HFF-Myc (cell line): ENCODE results near the gene ARHGAP45.

Experiments used
- DNase-seq: peaks from one replicate; pipeline ENCODE4 v3.0.0-alpha.2; 2011; ENCODE audit warnings: low read depth; ENCODE audit errors: extremely low read depth
- H3K4me3 ChIP-seq: replicated peaks from 2 replicates; pipeline ENCODE4 v1.5.1; 2011; ENCODE audit warnings: low read depth, mild to moderate bottlenecking, control low read depth, low read length
- TF ChIP-seq, protein P1 (sequence below): IDR thresholded peaks from 2 replicates; pipeline ENCODE4 v1.5.1; 2012; ENCODE audit warnings: mild to moderate bottlenecking, low read depth, low read length, control low read depth; ENCODE audit errors: missing control alignments

ARHGAP45 gene

GRCh38 chr19:1116726-1117581 lies 50.0 kb downstream of the ARHGAP45 start:
- no peak overlapping the region for H3K4me3 ChIP-seq
- TF ChIP-seq, protein P1, sequence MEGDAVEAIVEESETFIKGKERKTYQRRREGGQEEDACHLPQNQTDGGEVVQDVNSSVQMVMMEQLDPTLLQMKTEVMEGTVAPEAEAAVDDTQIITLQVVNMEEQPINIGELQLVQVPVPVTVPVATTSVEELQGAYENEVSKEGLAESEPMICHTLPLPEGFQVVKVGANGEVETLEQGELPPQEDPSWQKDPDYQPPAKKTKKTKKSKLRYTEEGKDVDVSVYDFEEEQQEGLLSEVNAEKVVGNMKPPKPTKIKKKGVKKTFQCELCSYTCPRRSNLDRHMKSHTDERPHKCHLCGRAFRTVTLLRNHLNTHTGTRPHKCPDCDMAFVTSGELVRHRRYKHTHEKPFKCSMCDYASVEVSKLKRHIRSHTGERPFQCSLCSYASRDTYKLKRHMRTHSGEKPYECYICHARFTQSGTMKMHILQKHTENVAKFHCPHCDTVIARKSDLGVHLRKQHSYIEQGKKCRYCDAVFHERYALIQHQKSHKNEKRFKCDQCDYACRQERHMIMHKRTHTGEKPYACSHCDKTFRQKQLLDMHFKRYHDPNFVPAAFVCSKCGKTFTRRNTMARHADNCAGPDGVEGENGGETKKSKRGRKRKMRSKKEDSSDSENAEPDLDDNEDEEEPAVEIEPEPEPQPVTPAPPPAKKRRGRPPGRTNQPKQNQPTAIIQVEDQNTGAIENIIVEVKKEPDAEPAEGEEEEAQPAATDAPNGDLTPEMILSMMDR, result no peak
- no peak for DNase-seq

DNA sequence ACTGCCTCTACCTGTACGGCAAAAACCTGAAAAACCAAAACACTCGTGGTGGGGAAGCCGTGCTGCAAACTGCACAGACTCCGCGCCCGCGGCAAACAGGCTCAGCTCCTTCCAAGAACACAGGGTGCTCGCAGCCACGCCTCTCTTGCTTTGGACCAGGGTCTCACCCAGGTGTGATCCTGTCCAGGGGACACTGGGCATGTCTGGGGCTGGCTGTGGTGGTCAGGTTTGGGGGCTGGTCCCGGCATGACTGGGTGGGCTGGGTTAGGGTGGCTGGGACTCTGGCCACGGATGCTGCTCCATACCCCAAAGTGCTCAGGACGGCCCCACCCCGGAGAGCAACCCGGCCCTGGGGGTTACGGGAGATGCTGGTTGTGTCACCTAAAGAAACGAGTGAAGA lies 50.7 kb downstream of the ARHGAP45 start:
- no peak for DNase-seq
- H3K4me3 ChIP-seq, result no peak overlapping the region

DNA sequence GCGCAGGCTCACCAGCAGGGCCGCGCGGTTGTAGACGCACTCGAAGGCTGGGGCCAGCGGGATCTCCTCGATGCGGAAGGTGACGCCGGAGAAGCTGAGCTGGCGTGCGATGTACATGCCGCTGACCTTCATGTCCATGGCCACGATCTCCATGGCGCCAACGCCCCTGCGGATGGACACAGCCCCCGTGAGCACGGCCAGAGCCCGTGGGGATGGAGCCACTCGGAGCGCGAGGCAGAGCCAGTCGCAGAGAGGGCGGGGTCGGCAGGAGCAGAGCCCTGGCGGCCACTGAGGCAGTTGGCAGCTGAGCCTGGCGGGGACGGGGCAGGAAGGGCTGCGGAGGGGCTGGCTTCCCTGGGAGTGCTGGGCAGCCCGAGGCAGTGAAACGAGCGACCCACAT lies 52.0 kb downstream of the ARHGAP45 start:
- no peak overlapping the region for H3K4me3 ChIP-seq
- TF ChIP-seq, protein P1, result no peak
- no peak for DNase-seq

More for the DNA sequence above, 50.7 kb downstream of the ARHGAP45 start:
- TF ChIP-seq, protein P1, result no peak

DNA sequence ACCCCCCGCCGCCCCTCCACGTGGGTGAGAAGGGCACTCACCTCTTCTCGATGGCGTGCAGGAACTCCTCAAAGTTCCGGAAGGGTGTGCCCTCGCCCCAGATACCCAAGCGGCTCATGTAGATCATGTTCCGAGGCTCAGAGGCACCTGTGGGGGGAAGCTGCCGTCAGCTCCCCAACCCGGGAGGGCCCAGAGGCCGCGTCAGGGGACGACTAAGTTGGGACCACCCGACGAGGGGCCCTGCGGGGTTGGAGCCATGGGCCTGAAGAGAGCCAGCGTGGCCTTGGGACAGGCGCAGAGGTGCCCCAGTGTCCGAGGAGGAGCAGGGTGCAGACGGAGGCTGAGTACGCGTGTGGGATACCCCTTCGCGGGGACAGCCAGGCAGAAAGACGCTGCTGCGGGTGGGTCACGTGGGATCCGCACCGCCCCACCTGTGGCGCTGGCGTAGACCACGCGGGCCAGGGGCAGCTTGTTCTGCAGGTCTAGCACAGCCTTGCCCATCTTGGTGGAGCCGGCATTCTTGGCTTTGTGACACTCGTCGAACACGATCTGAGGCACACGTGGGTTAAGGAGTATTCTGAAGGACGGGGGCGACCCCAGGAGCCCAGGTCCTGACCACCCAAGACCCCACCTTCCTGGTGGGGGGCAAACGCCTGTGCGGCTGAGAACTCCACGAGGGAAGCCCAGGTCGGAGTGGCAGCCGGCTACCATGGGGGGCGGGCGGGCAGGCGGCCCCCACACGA lies 52.7 kb downstream of the ARHGAP45 start:
- no peak for DNase-seq
- no peak overlapping the region for H3K4me3 ChIP-seq
- TF ChIP-seq, protein P1, result no peak

- no peak overlapping the region for H3K4me3 ChIP-seq
- DNase-seq, result no peak
- TF ChIP-seq, protein P1, result no peak
Measured at GRCh38 chr19:1121395-1121794, 54.4 kb downstream of the ARHGAP45 start.

DNA sequence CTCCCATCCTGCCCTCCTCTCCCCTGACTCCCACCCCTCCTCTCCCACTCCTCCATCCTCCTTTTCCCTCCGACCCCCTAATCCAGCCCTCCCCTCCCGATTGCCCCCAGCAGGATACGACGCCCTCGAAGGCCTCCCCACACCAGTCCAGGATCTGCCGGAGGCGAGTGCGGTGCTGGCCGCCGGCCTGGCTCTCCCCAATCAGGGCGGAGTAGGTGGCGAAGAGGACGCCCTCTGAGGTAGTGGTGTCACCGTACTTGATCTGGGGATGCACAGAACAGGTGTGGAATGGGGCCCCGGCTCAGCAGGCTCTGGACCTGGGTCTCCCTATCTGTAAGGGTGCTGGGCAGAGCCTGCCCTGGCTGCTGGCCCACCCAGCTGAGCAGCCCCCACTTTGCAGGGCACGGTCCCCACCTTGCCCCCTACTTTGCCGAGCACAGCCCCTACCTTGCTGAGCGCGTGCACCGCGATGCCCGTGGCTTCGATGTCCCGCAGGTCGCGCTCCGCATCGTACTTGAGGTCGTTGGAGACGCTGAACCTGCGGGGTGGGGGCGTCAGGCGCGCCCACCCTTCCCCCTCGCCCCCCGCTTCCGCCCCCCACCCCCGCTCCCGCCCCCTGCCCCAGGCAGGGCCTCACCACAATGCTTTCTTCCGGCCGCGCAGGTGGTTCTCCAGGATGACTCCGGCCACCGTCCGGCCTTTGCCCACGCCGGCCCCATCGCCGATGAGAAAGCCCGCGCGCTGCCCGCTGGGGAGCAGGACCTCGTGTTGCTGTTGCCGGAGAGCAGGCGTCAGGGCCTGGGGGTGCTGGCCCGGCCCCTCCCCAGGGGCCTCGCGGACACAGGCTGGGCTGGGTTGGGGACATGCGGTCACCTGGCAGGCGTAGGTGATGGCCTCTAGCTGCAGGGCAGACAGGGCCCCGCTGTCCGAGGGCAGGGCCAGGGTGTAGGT lies 55.3 kb downstream of the ARHGAP45 start:
- H3K4me3 ChIP-seq, result no peak overlapping the region
- no peak for DNase-seq
- TF ChIP-seq, protein P1, result no peak
